Esophagus squamous epithelium (tissue), 5 donors: ENCODE results near the gene ZNF488. TPM values are rescaled to one million over a fixed set of nuclear protein-coding genes. Genes with fewer than 3 reads are reported as not detected.

Source experiments
- DNase-seq: peaks from one replicate; lab custom pipeline; 2025; lab: John Stamatoyannopoulos, UW
- H3K27ac ChIP-seq, 4 donors: fragments of 200-600 bp; sonication (generic); one replicate each; pipeline ENCODE4 v1.5.1; 2016 to 2019; ENCODE audit warnings: mild to moderate bottlenecking in 1 of 4
- H3K27me3 ChIP-seq, 4 donors: fragments of 200-600 bp; sonication (generic); 1 replicate in 3 of 4; 2 replicates in 1 of 4; pipeline versions ENCODE4 v1.5.1 to v1.6.0; 2017 to 2021; ENCODE audit warnings: antibody characterized with exemption in 1 of 4
- H3K36me3 ChIP-seq, 3 donors: fragments of 200-600 bp; sonication (generic); one replicate each; pipeline ENCODE4 v1.5.1; 2016 to 2019
- H3K4me1 ChIP-seq, 3 donors: fragments of 200-600 bp; sonication (generic); one replicate each; pipeline ENCODE4 v1.5.1; 2017 to 2019
- H3K4me3 ChIP-seq, 4 donors: fragments of 200-600 bp; sonication (generic); 1 replicate in 3 of 4; 2 replicates in 1 of 4; pipeline ENCODE4 v1.5.1; 2016 to 2019; ENCODE audit warnings: mild to moderate bottlenecking in 2 of 4, moderate library complexity in 1 of 4
- H3K9me3 ChIP-seq, 3 donors: fragments of 200-600 bp; sonication (generic); one replicate each; pipeline ENCODE4 v1.5.1; 2016 to 2019
- CTCF ChIP-seq, 6 experiments: fragments of 450-650 bp in 4 of 6; fragments of 200-600 bp in 2 of 6; sonication (generic) in 2 of 6; IDR thresholded peaks; one replicate each; pipeline ENCODE4 v1.5.1; 2016 to 2019; ENCODE audit warnings: antibody characterized with exemption in 6 of 6, mild to moderate bottlenecking in 4 of 6, moderate library complexity in 4 of 6
- POLR2A ChIP-seq, 4 donors: fragments of 450-650 bp; IDR thresholded peaks; one replicate each; pipeline ENCODE4 v1.6.1; 2017; ENCODE audit warnings: antibody characterized with exemption in 4 of 4, mild to moderate bottlenecking in 4 of 4, moderate library complexity in 3 of 4
- WGBS, 2 donors: methylation state at CpG; one replicate each; pipeline ENCODE4 v1.1.5; 2018; 5-methylcytosine and 5-hydroxymethylcytosine counted together
- intact Hi-C: fragments of 100-400 bp; cut with DNase I; formaldehyde crosslinking; loops from one replicate; pipeline ENCODE4 v1.15.0; 2022
- total RNA-seq, 4 donors: library from RNA; depleted of rRNA; stranded (reverse); fragments of >200 nt; gene quantifications; one replicate each; pipeline ENCODE4 v1.1.0, GENCODE V29; 2016
- donor health status: DM: yes; HTN: yes; CAD: no.

The ZNF488 gene
- total RNA-seq, 4 donors from 2014 or later, result 0.29 to 1.4 (median 0.73) TPM

- TF ChIP-seq POLR2A (IDR thresholded peaks at IDR 0.05), result no peak
- no peak for TF ChIP-seq CTCF (IDR thresholded peaks at IDR 0.05)
- H3K9me3 ChIP-seq, result no peaks in the 10 kb centered on the region
- peaks cover 29 to 53% (median 43%) of the 10 kb centered on the region in 3 donors for H3K4me1 ChIP-seq
- WGBS, 2 donors, result 37 to 45% methylated on average over 4 of the region's 4 CpGs
- intact Hi-C loops, result no loop called here
- no peaks in the 10 kb centered on the region for H3K36me3 ChIP-seq
- peak overlapping the region in 2 of 4 donors; percentile 19 to 36 for H3K27ac ChIP-seq
- no peak for DNase-seq
- no peak overlapping the region for H3K4me3 ChIP-seq
- no peaks in the 10 kb centered on the region for H3K27me3 ChIP-seq
Observed at GRCh38 chr10:47402641-47403301, 18.7 kb upstream of the ZNF488 start.

- no peak for DNase-seq
- no peak for TF ChIP-seq POLR2A (IDR thresholded peaks at IDR 0.05)
- no peak for TF ChIP-seq CTCF (IDR thresholded peaks at IDR 0.05)
- 81 to 92% methylated on average over 6 to 9 of the region's 10 CpGs for WGBS, 2 donors
- H3K27ac ChIP-seq, result peak overlapping the region in 1 of 4 donors; percentile 36
- intact Hi-C loops, result no loop called here
- no peaks in the 10 kb centered on the region for H3K36me3 ChIP-seq
- H3K4me3 ChIP-seq, result no peak overlapping the region
- peaks cover 29 to 55% (median 43%) of the 10 kb centered on the region in 3 donors for H3K4me1 ChIP-seq
- H3K9me3 ChIP-seq, result no peaks in the 10 kb centered on the region
- no peaks in the 10 kb centered on the region for H3K27me3 ChIP-seq
Observed at GRCh38 chr10:47401874-47402640, 18.0 kb upstream of the ZNF488 start.

- intact Hi-C loops, result no loop called here
- no peak for DNase-seq
- no peak overlapping the region for H3K4me3 ChIP-seq
Observed at GRCh38 chr10:47401210-47401609, 17.1 kb upstream of the ZNF488 start.

GRCh38 chr10:47400786-47401185, 16.7 kb upstream of the ZNF488 start:
- peaks cover 26 to 53% (median 37%) of the 10 kb centered on the region in 3 donors for H3K4me1 ChIP-seq
- TF ChIP-seq POLR2A (IDR thresholded peaks at IDR 0.05) (no peak), CTCF (IDR thresholded peaks at IDR 0.05) (no peak)
- no peak for DNase-seq
- no peak overlapping the region for H3K4me3 ChIP-seq
- no peaks in the 10 kb centered on the region for H3K36me3 ChIP-seq
- H3K27ac ChIP-seq, result no peak overlapping the region
- no peaks in the 10 kb centered on the region for H3K9me3 ChIP-seq
- 96% methylated on average over 3 of the region's 3 CpGs; no CpG with 5 or more reads in 1 of the 2 donors for WGBS, 2 donors
- no peaks in the 10 kb centered on the region for H3K27me3 ChIP-seq
- intact Hi-C loops, result no loop called here

More at GRCh38 chr10:47401210-47401609, 17.1 kb upstream of the ZNF488 start:
- no peaks in the 10 kb centered on the region for H3K27me3 ChIP-seq
- WGBS, 2 donors, result 95 to 100% methylated on average over 3 to 4 of the region's 4 CpGs
- TF ChIP-seq CTCF (IDR thresholded peaks at IDR 0.05), result no peak
- no peak for TF ChIP-seq POLR2A (IDR thresholded peaks at IDR 0.05)
- no peaks in the 10 kb centered on the region for H3K36me3 ChIP-seq
- peaks cover 29 to 54% (median 41%) of the 10 kb centered on the region in 3 donors for H3K4me1 ChIP-seq
- H3K9me3 ChIP-seq, result no peaks in the 10 kb centered on the region
- no peak overlapping the region for H3K27ac ChIP-seq

- H3K36me3 ChIP-seq, result no peaks in the 10 kb centered on the region
- no peak overlapping the region for H3K4me3 ChIP-seq
- H3K27me3 ChIP-seq, result no peaks in the 10 kb centered on the region
- H3K9me3 ChIP-seq, result no peaks in the 10 kb centered on the region
- no peak overlapping the region for H3K27ac ChIP-seq
- peaks cover 26 to 53% (median 36%) of the 10 kb centered on the region in 3 donors for H3K4me1 ChIP-seq
- TF ChIP-seq CTCF (IDR thresholded peaks at IDR 0.05), result no peak
- TF ChIP-seq POLR2A (IDR thresholded peaks at IDR 0.05), result no peak
- WGBS, 2 donors, result 100% methylated on average over 1 of the region's 2 CpGs; no CpG with 5 or more reads in 1 of the 2 donors
- no peak for DNase-seq
- intact Hi-C loops, result no loop called here
Observed at GRCh38 chr10:47400251-47400650, 16.2 kb upstream of the ZNF488 start.
